K562 (cell line): ENCODE results near the gene MIS18A. TPM values are rescaled to one million over a fixed set of nuclear protein-coding genes. Genes with fewer than 3 reads are reported as not detected.

Source experiments
- ATAC-seq: fragments of 200-7000 bp; cut with Tn5 transposase; 3 replicates; pipeline ENCODE4 v1.9.1; 2020; ENCODE audit warnings: moderate library complexity
- BruUV-seq: library from RNA; stranded (reverse); fragments of 400-500 nt; replicated peaks from 2 replicates; lab custom pipeline; 2021; lab: Mats Ljungman, UMichigan
- CTCF ChIA-PET: fragments of 300-600 bp; formaldehyde crosslinking; extraction: SDS; loops from one replicate; lab custom pipeline; 2021; ENCODE audit warnings: low intra/inter-chr PET ratio; lab: Yijun Ruan, JAX
- POLR2A ChIA-PET: fragments of 300-600, 350-650 bp; sonication (Branson Sonifier 250); formaldehyde crosslinking; extraction: SDS; loops from one replicate; lab custom pipeline; 2021; ENCODE audit warnings: antibody characterized with exemption, inconsistent platforms; lab: Yijun Ruan, JAX
- DNase-seq, 4 experiments: peaks; one replicate each; pipeline versions ENCODE4 v3.0.0 to v3.0.0-alpha.2; 2011 to 2018; ENCODE audit warnings: low spot score in 3 of 4, mixed read lengths in 3 of 4; ENCODE audit errors: extremely low read depth in 1 of 4
- FAIRE-seq: peaks from 2 replicates; lab custom pipeline; 2011; peaks lifted over from hg19 to GRCh38; lab: Jason Lieb, UNC
- H2AFZ ChIP-seq: 2 replicates; pipeline ENCODE4 v1.6.0; 2011; ENCODE audit warnings: low read depth, low read length, control low read depth, inconsistent platforms
- H3K27ac ChIP-seq: fragments of 200-600 bp; 3 replicates; pipeline ENCODE4 v1.8.0; 2011; ENCODE audit warnings: low read depth, mild to moderate bottlenecking, control low read depth, inconsistent platforms, low read length, moderate library complexity, mixed read lengths; ENCODE audit errors: extremely low read depth
- H3K27me3 ChIP-seq, 2 experiments: fragments of 300-600 bp in 1 of 2; 2 replicates in 1 of 2; 3 replicates in 1 of 2; pipeline versions ENCODE4 v1.6.0 to v1.8.0; 2011; ENCODE audit warnings: inconsistent platforms in 2 of 2, low read length in 2 of 2, mild to moderate bottlenecking in 1 of 2, mixed read lengths in 1 of 2, moderate library complexity in 1 of 2; ENCODE audit not compliant: control insufficient read depth in 2 of 2, insufficient read depth in 2 of 2
- H3K36me3 ChIP-seq: fragments of 300-600 bp; 3 replicates; pipeline ENCODE4 v1.8.0; 2011; ENCODE audit warnings: mild to moderate bottlenecking, low read length, inconsistent platforms; ENCODE audit not compliant: control insufficient read depth, insufficient read depth
- H3K4me1 ChIP-seq, 2 experiments: fragments of 200-600 bp in 1 of 2; replicated peaks in 1 of 2; 2 replicates in 1 of 2; 3 replicates in 1 of 2; pipeline versions ENCODE4 v1.5.1 to v1.8.0; 2011; ENCODE audit warnings: inconsistent platforms in 2 of 2, low read length in 2 of 2, mild to moderate bottlenecking in 1 of 2, mixed read lengths in 1 of 2, moderate library complexity in 1 of 2; ENCODE audit not compliant: control insufficient read depth in 2 of 2, insufficient read depth in 2 of 2
- H3K4me2 ChIP-seq: 2 replicates; pipeline ENCODE4 v1.6.1; 2011; ENCODE audit warnings: low read length, control low read depth, inconsistent platforms, mixed read lengths; ENCODE audit not compliant: insufficient read depth
- H3K4me3 ChIP-seq: fragments of 200-600 bp; sonication (generic), shearing (Covaris generic); 2 replicates; pipeline ENCODE4 v1.5.1; 2016; ENCODE audit warnings: control low read depth, inconsistent platforms
- H3K79me2 ChIP-seq: fragments of 200-600 bp; 3 replicates; pipeline ENCODE4 v1.8.0; 2011; ENCODE audit warnings: low read length, inconsistent platforms; ENCODE audit not compliant: control insufficient read depth, insufficient read depth
- H3K9ac ChIP-seq, 2 experiments: 2 replicates each; pipeline versions ENCODE4 v1.6.0 to v1.6.1; 2011; ENCODE audit warnings: low read depth in 2 of 2, low read length in 2 of 2, control low read depth in 1 of 2, inconsistent platforms in 1 of 2, mild to moderate bottlenecking in 1 of 2, mixed read lengths in 1 of 2; ENCODE audit not compliant: insufficient read depth in 1 of 2
- H3K9me1 ChIP-seq: one replicate; pipeline ENCODE4 v1.6.0; 2011; ENCODE audit warnings: inconsistent platforms, mild to moderate bottlenecking, low read length, moderate library complexity; ENCODE audit not compliant: control insufficient read depth, insufficient read depth
- H3K9me3 ChIP-seq: replicated peaks from 2 replicates; pipeline ENCODE4 v1.5.1; 2011; ENCODE audit warnings: low read depth, low read length, inconsistent platforms; ENCODE audit not compliant: control insufficient read depth, insufficient read depth
- H4K20me1 ChIP-seq: replicated peaks from 2 replicates; pipeline ENCODE4 v1.6.1; 2011; ENCODE audit warnings: low read length, inconsistent platforms, mixed read lengths; ENCODE audit not compliant: control insufficient read depth, insufficient read depth
- CEBPB ChIP-seq: fragments of 450-650 bp; IDR thresholded peaks from 2 replicates; pipeline ENCODE4 v1.6.1; 2016; ENCODE audit warnings: missing genetic modification characterization, missing compliant biosample characterization
- ELK1 ChIP-seq: sonication (generic); formaldehyde crosslinking; IDR thresholded peaks from 2 replicates; pipeline ENCODE4 v1.8.1; 2022; ENCODE audit warnings: missing genetic modification reagents
- MYBL2 ChIP-seq, 2 experiments: fragments of 450-650 bp in 1 of 2; sonication (generic) in 1 of 2; formaldehyde crosslinking in 1 of 2; IDR thresholded peaks; 2 replicates each; pipeline versions ENCODE4 v1.6.1 to v1.8.1; 2017 to 2022; ENCODE audit warnings: borderline replicate concordance in 1 of 2, inconsistent platforms in 1 of 2, low read depth in 1 of 2, mild to moderate bottlenecking in 1 of 2, missing genetic modification reagents in 1 of 2, moderate library complexity in 1 of 2
- SNIP1 ChIP-seq: fragments of 450-650 bp; IDR thresholded peaks from 2 replicates; pipeline ENCODE4 v1.7.1; 2017; ENCODE audit warnings: low read depth, mild to moderate bottlenecking
- ZBTB1 ChIP-seq: sonication (generic); formaldehyde crosslinking; IDR thresholded peaks from 2 replicates; pipeline ENCODE4 v1.8.1; 2023; ENCODE audit warnings: missing genetic modification reagents, low read depth, mild to moderate bottlenecking, borderline replicate concordance
- WGBS: fragments of 100-300 bp; shearing (Covaris generic); methylation state at CpG from one replicate; pipeline ENCODE4 v1.1.6; 2016; ENCODE audit warnings: low coverage, mixed read lengths; ENCODE audit not compliant: insufficient coverage; ENCODE audit errors: missing lambda C conversion rate; 5-methylcytosine and 5-hydroxymethylcytosine counted together
- in situ Hi-C: fragments of 300-500 bp; cut with MboI; formaldehyde crosslinking; loops from 4 replicates; pipeline ENCODE4 v1.15.0; 2018; ENCODE audit warnings: inconsistent platforms, mixed read lengths
- intact Hi-C: fragments of 100-400 bp; cut with micrococcal nuclease; formaldehyde crosslinking; loops from 2 replicates; pipeline ENCODE4 v1.14.2; 2022
- polyA plus RNA-seq, 8 experiments: library from polyadenylated mRNA; depleted of rRNA in 4 of 8; stranded (reverse) in 5 of 8; unstranded in 3 of 8; fragments of >200 nt; fragmentation: Nextera tagmentation in 2 of 8; fragmentation: Illumina TruSeq in 1 of 8; extraction: Ambion mirVana in 2 of 8; extraction: Trizol in 1 of 8; gene quantifications; 2 replicates each; pipeline versions ENCODE4 v1.2.1 to v1.2.3, GENCODE V29; 2011 to 2014; ENCODE audit warnings: inconsistent platforms in 1 of 8, missing spikeins in 1 of 8
- total RNA-seq, 7 experiments: library from RNA; depleted of rRNA in 6 of 7; stranded (reverse); fragments of >200 nt in 6 of 7; fragmentation: Illumina TruSeq in 2 of 7; extraction: Trizol in 2 of 7; gene quantifications; 2 replicates each; pipeline versions ENCODE4 v1.2.1 to v1.2.3, GENCODE V29; 2011 to 2021; ENCODE audit warnings: low replicate concordance in 1 of 7
- TF ChIP-seq, protein P1 (sequence below): fragments of 250-450 bp; sonication (Bioruptor Pico); IDR thresholded peaks from 2 replicates; pipeline ENCODE4 v1.8.0; 2021; ENCODE audit warnings: borderline replicate concordance, mild to moderate bottlenecking, moderate library complexity; ENCODE audit not compliant: poor library complexity, severe bottlenecking

Gene MIS18A
- total and polyA plus RNA-seq, 9 of the 15 experiments (the other 6 are each of a cell fraction or from before 2014, with no cell fraction given) = 17.7 to 75.3 (median 60.3) TPM

DNA sequence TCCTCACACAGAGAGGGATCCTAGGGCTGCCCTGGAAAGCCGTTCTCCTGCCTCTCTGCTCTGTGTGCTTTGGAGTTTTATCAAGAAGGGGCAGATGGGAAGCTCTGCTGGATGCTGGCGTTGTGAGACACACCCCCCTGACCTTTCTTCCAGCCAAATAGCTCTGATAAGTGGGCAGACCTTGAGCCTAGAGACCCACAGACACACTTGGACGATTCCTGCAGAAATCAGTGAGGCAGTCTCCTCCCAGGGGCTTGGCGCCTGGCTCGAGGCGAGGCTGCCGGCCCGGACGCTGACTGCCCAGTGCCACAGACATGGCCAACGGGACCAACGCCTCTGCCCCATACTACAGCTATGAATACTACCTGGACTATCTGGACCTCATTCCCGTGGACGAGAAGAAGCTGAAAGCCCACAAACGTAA, 19.8 kb upstream of the MIS18A start, which contains the start of gene MRAP (continued):
- TF ChIP-seq SNIP1 = no peak

DNA sequence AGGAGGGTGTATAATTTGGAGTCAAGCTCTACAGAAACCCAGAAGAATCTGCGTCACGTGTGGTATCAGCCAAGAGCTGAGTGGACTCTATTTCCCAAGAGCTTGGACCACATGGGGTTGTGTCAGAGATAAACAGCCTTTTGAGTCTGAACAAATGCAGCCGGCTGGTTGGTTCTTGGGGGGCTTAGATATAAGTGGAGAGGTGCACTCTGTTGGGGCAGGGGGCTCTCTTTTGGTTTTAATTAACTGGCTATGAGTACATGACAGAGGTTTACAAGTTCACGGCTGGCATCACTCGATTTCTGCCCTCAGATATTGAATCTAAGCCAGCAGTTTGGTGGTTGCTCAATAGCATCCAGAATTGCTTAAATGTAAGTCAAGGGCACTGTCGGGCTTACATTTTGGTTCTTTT, 19.3 kb upstream of the MIS18A start:
- BruUV-seq = no TSS peak
- WGBS = 74% methylated on average over 6 of the region's 6 CpGs
- H3K27me3 ChIP-seq = no peaks in the 10 kb centered on the region
- H3K27ac ChIP-seq = no peak overlapping the region
- intact Hi-C loops = loop anchor here (10.0 kb wide), 1 partner anchor 287 kb away; the partner anchor contains the start of gene TCP10L
- no peak overlapping the region for H2AFZ ChIP-seq
- no peaks in the 10 kb centered on the region for H4K20me1 ChIP-seq
- peak; percentile 58; the same call in 1 of the 2 replicates for TF ChIP-seq CEBPB (tag)
- no peak for TF ChIP-seq ZBTB1 (CRISPR knock-in tag)
- TF ChIP-seq, all 486 proteins: peak for 1
- no peak for FAIRE-seq
- ATAC-seq = no peak
- peaks cover 27% of the 10 kb centered on the region for H3K36me3 ChIP-seq
- H3K9me3 ChIP-seq = peaks cover 6% of the 10 kb centered on the region
- in situ Hi-C loops = no loop called here
- H3K9ac ChIP-seq = no peak overlapping the region
- H3K4me2 ChIP-seq = no peak overlapping the region
- H3K9me1 ChIP-seq = peaks cover 3% of the 10 kb centered on the region
- no peak overlapping the region for H3K4me3 ChIP-seq
- ChIA-PET CTCF (no interaction called here), POLR2A (interaction anchor here (1.1 to 2.1 kb wide), 2 partner anchors 9 to 19 kb away, joined by 4 to 7 read pairs; partner anchors contain the start of gene MIS18A)
- no peak for DNase-seq
- no peaks in the 10 kb centered on the region for H3K79me2 ChIP-seq
- peaks cover 2 to 11% of the 10 kb centered on the region in 2 experiments; a peak in 4 of 5 replicates for H3K4me1 ChIP-seq

DNA sequence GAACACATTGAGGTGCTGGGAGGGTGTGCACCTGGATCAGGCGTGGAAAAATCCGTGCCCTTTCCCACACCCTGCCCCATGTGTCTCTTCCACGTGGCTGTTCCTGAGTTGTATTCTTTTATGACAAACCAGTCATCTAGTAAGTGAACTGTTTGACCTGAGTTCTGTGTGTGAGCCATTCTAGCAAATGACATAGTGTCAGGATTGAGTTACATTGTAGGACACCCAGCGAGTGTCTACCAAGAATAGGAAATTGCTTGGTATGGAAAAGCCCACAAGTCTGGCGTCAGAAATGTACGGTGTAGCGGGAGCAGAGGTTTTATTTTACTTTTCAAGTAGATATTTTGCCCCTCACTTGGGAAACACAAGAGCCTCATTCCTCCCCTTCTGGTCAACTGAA, 18.6 kb upstream of the MIS18A start:
- POLR2A ChIA-PET = no interaction called here
- no peaks in the 10 kb centered on the region for H3K79me2 ChIP-seq
- ATAC-seq (no peak), FAIRE-seq (no peak), DNase-seq (no peak)
- H3K9me3 ChIP-seq = peaks cover 6% of the 10 kb centered on the region
- peaks cover 3% of the 10 kb centered on the region for H3K9me1 ChIP-seq
- in situ Hi-C loops = no loop called here
- no TSS peak for BruUV-seq
- H3K4me1 ChIP-seq = peaks cover 2 to 11% of the 10 kb centered on the region in 2 experiments; a peak in 4 of 5 replicates
- H3K27me3 ChIP-seq = no peaks in the 10 kb centered on the region
- CTCF ChIA-PET = no interaction called here
- H3K36me3 ChIP-seq = peaks cover 23% of the 10 kb centered on the region
- intact Hi-C loops = loop anchor here (10.0 kb wide), 1 partner anchor 287 kb away; the partner anchor contains the start of gene TCP10L
- no peak overlapping the region for H3K4me3 ChIP-seq
- WGBS = 90% methylated on average over 7 of the region's 7 CpGs
- H4K20me1 ChIP-seq = no peaks in the 10 kb centered on the region
- H3K4me2 ChIP-seq = no peak overlapping the region
- no peak overlapping the region for H3K9ac ChIP-seq
- TF ChIP-seq, protein P1, sequence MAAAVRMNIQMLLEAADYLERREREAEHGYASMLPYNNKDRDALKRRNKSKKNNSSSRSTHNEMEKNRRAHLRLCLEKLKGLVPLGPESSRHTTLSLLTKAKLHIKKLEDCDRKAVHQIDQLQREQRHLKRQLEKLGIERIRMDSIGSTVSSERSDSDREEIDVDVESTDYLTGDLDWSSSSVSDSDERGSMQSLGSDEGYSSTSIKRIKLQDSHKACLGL (CRISPR knock-in tag) = no peak
- TF ChIP-seq MYBL2 (IDR thresholded peaks at IDR 0.05; ENCODE audit: low read depth) = no peak
- no peak for TF ChIP-seq MYBL2 (CRISPR knock-in tag; IDR thresholded peaks at IDR 0.05; ENCODE audit: borderline replicate concordance)
- no peak for TF ChIP-seq ELK1
- no peak overlapping the region for H2AFZ ChIP-seq
- H3K27ac ChIP-seq = no peak overlapping the region
